GM19463 (cell line): ENCODE measurements around the gene FANCC.

ENCODE experiments used
- ATAC-seq: cut with Tn5 transposase; IDR thresholded peaks from one replicate; pipeline ENCODE4 v1.9.1; 2021; ENCODE audit warnings: mild to moderate bottlenecking, moderate library complexity; ENCODE audit not compliant: unreplicated experiment

The FANCC gene

GRCh38 chr9:95053611-95054570, 263.6 kb downstream of the FANCC start:
- ATAC-seq = no peak

GRCh38 chr9:95049761-95050160, 267.7 kb downstream of the FANCC start:
- ATAC-seq = no peak
